GM12801 (cell line): ENCODE measurements around the gene LDB1.

ENCODE experiments used
- CTCF ChIP-seq: IDR thresholded peaks from one replicate; pipeline ENCODE4 v1.5.1; 2011; ENCODE audit warnings: control low read depth; ENCODE audit not compliant: insufficient read length; ENCODE audit errors: extremely low read depth

Gene LDB1

DNA sequence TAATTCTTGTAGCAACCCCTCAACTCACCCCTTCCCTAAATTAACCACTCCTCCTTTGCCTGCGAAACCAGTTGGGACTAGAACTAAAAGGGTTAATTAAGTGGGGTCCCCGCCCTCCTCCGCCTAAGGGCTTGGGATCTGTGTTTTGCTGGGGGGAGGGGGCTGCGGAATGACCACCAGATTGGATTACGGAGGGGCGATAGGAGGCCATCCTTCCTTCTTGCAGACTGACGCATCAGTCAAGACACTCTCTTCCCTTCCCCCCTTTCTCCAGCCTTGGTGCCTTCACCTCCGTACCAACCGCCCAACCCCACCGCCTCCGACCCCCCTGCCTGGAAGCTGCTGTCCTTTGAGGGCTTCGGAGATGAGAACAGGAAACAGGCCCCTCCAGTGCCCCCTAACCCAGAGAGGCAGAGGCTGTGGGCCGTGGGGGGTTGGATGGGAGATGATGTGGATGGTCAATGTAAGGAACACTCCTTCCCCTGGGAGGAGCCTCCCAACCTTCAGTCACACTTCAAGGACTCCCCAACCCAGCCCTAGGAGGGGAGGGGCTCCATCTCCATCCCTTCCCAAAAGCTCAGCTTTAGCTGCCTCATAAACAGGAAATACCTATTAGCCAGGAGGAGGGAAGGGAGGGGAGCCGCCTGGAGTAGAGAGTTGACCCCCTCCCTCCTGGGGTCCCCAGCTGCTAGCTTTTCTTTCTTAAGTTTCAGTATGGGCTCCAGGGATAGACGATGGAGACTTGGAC lies 997 bp upstream of the LDB1 start:
- TF ChIP-seq CTCF, result no peak

- TF ChIP-seq CTCF, result no peak
These were observed 589 bp downstream of the LDB1 start for GRCh38 chr10:102119417-102120141.

- no peak for TF ChIP-seq CTCF
These were observed 1.3 kb downstream of the LDB1 start for GRCh38 chr10:102118867-102119266.

DNA sequence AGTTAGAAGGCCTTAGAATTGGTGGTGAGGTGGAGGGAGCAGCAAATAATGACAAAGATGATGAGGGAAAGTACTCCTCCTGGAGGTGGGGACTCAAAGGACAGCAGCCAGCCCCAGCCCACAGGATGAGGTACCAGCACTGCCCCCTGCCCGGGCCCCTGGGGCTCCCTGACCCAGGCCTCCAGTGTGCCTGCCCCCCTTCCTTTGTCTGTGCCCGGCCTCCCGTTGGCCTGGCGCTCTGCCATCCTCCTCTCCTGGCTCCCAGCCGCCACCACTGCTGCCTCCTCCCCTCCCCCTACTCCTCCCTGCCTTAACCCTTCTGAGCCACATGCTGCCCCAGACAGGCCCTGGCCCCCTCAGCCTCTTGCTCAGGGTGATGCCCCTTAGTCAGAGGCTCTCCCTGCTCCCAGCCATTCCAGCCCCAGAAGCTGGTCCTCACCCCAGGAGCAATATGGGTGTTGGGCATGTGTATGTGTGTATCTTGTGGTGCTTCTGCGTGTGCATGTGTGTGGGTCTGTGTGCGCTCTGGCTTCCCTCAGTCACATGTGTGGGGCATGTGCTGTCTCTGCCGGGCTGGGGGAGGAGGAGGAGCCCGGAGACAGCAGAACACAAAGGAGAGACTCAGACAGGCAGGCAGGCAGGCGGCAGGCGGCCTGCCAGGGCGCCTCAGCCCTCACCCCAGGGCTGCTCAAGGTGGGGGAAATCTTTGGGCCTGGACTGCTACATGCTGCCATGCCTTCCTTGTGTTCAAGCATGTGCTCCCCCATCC lies 2.6 kb downstream of the LDB1 start:
- TF ChIP-seq CTCF, result no peak

DNA sequence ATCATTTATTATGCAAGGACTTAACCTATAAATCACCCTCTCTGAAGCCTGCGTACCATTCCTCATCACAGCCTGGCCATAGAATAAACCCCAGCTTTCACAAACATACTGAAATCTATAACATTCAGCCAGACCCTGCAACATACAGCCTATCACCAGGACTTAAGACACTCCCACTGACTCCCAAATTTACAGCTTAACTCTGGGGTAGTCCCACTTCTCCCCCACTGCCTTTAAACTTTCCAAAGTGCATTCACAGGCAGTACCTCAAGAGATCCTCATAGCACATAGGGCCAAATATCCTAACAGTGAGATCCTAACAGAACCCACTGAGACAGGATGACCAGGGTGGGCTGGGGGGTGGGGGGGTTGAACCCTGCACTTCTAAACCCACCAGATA lies 3.5 kb downstream of the LDB1 start:
- TF ChIP-seq CTCF, result no peak

DNA sequence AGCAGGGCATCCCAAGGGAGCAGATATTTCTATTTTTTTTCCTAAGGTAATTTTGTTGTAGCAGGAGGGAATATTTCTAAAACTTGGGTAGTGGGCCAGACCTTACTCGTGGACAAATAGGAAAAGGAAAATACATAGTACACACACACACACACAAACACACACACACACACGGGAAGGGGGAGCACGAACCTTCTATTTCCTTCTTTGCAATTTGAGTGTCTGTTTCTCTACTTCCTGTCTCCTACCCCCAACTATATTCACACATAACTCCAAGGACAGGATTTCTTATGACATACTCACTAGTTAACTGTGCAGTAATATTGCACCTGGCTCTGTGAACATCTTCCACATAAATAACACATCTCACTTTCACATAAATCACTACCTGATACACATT lies 4.4 kb downstream of the LDB1 start:
- no peak for TF ChIP-seq CTCF
